Neuronal stem cell (in vitro differentiated cells): ENCODE data around the gene FILIP1L.

Experiments used
- DNase-seq: peaks from one replicate; pipeline ENCODE4 v3.0.0-alpha.2; 2013; ENCODE audit warnings: low spot score
- H2AFZ ChIP-seq: one replicate; pipeline ENCODE4 v1.6.1; 2013; ENCODE audit warnings: mild to moderate bottlenecking, low read length, inconsistent platforms
- H2AK5ac ChIP-seq: 2 replicates; pipeline ENCODE4 v1.6.1; 2013; ENCODE audit warnings: low read depth, mild to moderate bottlenecking, inconsistent platforms, low read length, moderate library complexity, mixed read lengths
- H2BK120ac ChIP-seq: 2 replicates; pipeline ENCODE4 v1.6.1; 2013; ENCODE audit warnings: low read depth, mild to moderate bottlenecking, inconsistent platforms, low read length, moderate library complexity, mixed read lengths
- H2BK12ac ChIP-seq: one replicate; pipeline ENCODE4 v1.6.1; 2013; ENCODE audit warnings: low read length, inconsistent platforms
- H2BK15ac ChIP-seq: 2 replicates; pipeline ENCODE4 v1.6.1; 2013; ENCODE audit warnings: mild to moderate bottlenecking, low read length, inconsistent platforms, mixed read lengths
- H2BK5ac ChIP-seq: one replicate; pipeline ENCODE4 v1.6.1; 2013; ENCODE audit warnings: inconsistent platforms, mild to moderate bottlenecking, low read length, moderate library complexity
- H3K14ac ChIP-seq: one replicate; pipeline ENCODE4 v1.6.1; 2013; ENCODE audit warnings: low read length, inconsistent platforms
- H3K18ac ChIP-seq: 2 replicates; pipeline ENCODE4 v1.6.1; 2013; ENCODE audit warnings: low read length, inconsistent platforms
- H3K23ac ChIP-seq: 2 replicates; pipeline ENCODE4 v1.6.1; 2013; ENCODE audit warnings: low read depth, mild to moderate bottlenecking, mixed read lengths, low read length, inconsistent platforms; ENCODE audit not compliant: poor library complexity
- H3K27ac ChIP-seq: replicated peaks from 3 replicates; pipeline ENCODE4 v1.5.1; 2013; ENCODE audit warnings: low read length, inconsistent platforms
- H3K27me3 ChIP-seq, 3 experiments: 2 replicates each; pipeline ENCODE4 v1.6.1; 2013; ENCODE audit warnings: low read length in 3 of 3, mild to moderate bottlenecking in 2 of 3, inconsistent platforms in 1 of 3, low read depth in 1 of 3, mixed read lengths in 1 of 3, moderate library complexity in 1 of 3; ENCODE audit not compliant: control insufficient read depth in 3 of 3, insufficient read depth in 3 of 3
- H3K36me3 ChIP-seq, 2 donors: replicated peaks in 1 of 2; 2 replicates each; pipeline ENCODE4 v1.6.1; 2013; ENCODE audit warnings: low read length in 2 of 2; ENCODE audit not compliant: control insufficient read depth in 2 of 2, insufficient read depth in 2 of 2
- H3K4ac ChIP-seq: 2 replicates; pipeline ENCODE4 v1.6.1; 2013; ENCODE audit warnings: inconsistent platforms, mild to moderate bottlenecking, low read length, moderate library complexity
- H3K4me1 ChIP-seq, 2 donors: 1 replicate in 1 of 2; 2 replicates in 1 of 2; pipeline ENCODE4 v1.6.1; 2013; ENCODE audit warnings: low read length in 2 of 2, low read depth in 1 of 2; ENCODE audit not compliant: control insufficient read depth in 2 of 2, insufficient read depth in 1 of 2
- H3K4me2 ChIP-seq: one replicate; pipeline ENCODE4 v1.6.1; 2013; ENCODE audit warnings: mild to moderate bottlenecking, low read length, inconsistent platforms; ENCODE audit not compliant: insufficient read depth, poor library complexity, severe bottlenecking
- H3K4me3 ChIP-seq, 2 donors: 2 replicates each; pipeline ENCODE4 v1.5.1; 2013; ENCODE audit warnings: low read length in 2 of 2, mild to moderate bottlenecking in 2 of 2, inconsistent platforms in 1 of 2, moderate library complexity in 1 of 2
- H3K79me1 ChIP-seq: one replicate; pipeline ENCODE4 v1.6.1; 2013; ENCODE audit warnings: low read depth, mild to moderate bottlenecking, inconsistent platforms, low read length, moderate library complexity
- H3K9ac ChIP-seq: one replicate; pipeline ENCODE4 v1.6.1; 2013; ENCODE audit warnings: mild to moderate bottlenecking, low read depth, low read length, inconsistent platforms; ENCODE audit not compliant: poor library complexity
- H3K9me3 ChIP-seq, 2 donors: replicated peaks in 1 of 2; 2 replicates each; pipeline versions ENCODE3 to v1.6.1; 2013; ENCODE audit warnings: low read length in 2 of 2, mild to moderate bottlenecking in 2 of 2, inconsistent platforms in 1 of 2, low read depth in 1 of 2, mixed read lengths in 1 of 2, moderate library complexity in 1 of 2; ENCODE audit not compliant: control insufficient read depth in 2 of 2, insufficient read depth in 1 of 2
- H4K8ac ChIP-seq: one replicate; pipeline ENCODE4 v1.6.1; 2013; ENCODE audit warnings: low read depth, mild to moderate bottlenecking, inconsistent platforms, low read length, moderate library complexity
- H4K91ac ChIP-seq: one replicate; pipeline ENCODE4 v1.6.1; 2013; ENCODE audit warnings: low read length, low read depth, mild to moderate bottlenecking, inconsistent platforms; ENCODE audit not compliant: poor library complexity
- WGBS, 2 donors: extraction: QIAGEN DNeasy Blood & Tissue Kit; methylation state at CpG; one replicate each; pipeline ENCODE4 v1.1.7; 2013; ENCODE audit warnings: missing lambda C conversion rate in 2 of 2, mixed read lengths in 1 of 2; ENCODE audit not compliant: insufficient read length in 2 of 2, insufficient replicate concordance in 1 of 2; ENCODE audit errors: extremely low coverage in 2 of 2; 5-methylcytosine and 5-hydroxymethylcytosine counted together

The FILIP1L gene

DNA sequence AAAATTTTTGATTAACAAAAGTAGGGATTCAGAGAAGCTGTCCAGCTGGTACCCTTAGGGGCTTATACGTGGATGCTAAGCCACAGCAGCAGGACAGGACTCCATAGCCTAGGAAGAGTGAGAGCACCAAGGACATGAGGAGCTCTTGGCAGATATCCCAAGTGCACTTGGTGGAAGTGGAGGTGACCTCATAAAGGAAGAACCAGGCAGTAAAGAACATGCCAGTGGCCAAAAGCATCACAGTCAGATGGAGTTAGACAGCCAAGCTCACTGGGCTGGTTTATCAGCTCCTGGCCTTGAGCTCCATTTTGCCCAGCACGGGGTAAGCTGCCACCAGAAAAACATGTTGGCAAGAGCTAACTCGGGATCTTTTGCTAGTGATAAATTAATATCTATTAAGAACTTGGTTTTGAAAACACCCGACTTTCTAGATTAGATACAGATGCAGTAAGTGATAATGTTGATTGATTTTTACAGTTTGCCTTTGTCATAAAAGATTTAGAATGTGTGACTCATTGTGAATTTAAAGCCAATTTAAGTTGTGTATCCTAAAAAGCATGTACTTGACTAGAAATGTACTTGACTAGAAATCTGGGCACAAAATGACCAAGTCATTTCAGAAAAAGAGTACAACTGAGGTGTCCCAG lies 188.6 kb downstream of the FILIP1L start:
- H3K9ac ChIP-seq = no peak overlapping the region
- H4K91ac ChIP-seq = no peak overlapping the region
- H3K23ac ChIP-seq = no peak overlapping the region
- H3K9me3 ChIP-seq = no peaks in the 10 kb centered on the region
- H3K79me1 ChIP-seq = peaks cover 2% of the 10 kb centered on the region
- WGBS, 2 donors = no CpG with 5 or more reads among the region's 4 CpGs
- no peak overlapping the region for H2BK120ac ChIP-seq
- H3K14ac ChIP-seq = no peak overlapping the region
- no peak overlapping the region for H2AK5ac ChIP-seq
- no peak overlapping the region for H3K4me3 ChIP-seq
- no peak overlapping the region for H3K27ac ChIP-seq
- no peak overlapping the region for H4K8ac ChIP-seq
- H3K4ac ChIP-seq = no peak overlapping the region
- H3K4me2 ChIP-seq = no peak overlapping the region
- no peak overlapping the region for H3K18ac ChIP-seq
- H3K4me1 ChIP-seq = peaks cover 23 to 28% of the 10 kb centered on the region in 2 donors
- no peaks in the 10 kb centered on the region for H3K36me3 ChIP-seq
- no peak for DNase-seq
- H2BK5ac ChIP-seq = no peak overlapping the region
- H2BK12ac ChIP-seq = no peak overlapping the region
- H2AFZ ChIP-seq = no peak overlapping the region
- no peak overlapping the region for H2BK15ac ChIP-seq
- no peaks in the 10 kb centered on the region for H3K27me3 ChIP-seq

DNA sequence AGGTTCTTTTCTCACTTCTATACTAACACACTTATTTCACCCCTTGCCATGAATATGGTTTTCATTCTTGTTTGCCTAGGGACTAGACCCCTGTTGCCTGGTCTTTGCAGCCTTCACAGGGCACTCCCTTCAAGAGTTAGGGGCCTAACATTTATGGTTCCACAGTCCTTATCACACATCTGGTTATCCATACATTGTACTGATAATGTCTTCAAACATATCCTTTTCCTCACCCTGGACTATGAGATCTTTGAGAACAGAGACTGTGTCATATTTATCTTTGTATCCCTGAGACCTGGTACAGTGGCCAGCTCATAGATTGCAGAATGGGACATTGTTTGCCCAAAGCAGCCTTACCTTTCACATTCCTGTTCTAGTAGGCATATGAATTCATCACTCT lies 190.4 kb downstream of the FILIP1L start:
- no peak overlapping the region for H3K4me3 ChIP-seq
- H2BK5ac ChIP-seq = no peak overlapping the region
- no peak overlapping the region for H3K23ac ChIP-seq
- H3K9me3 ChIP-seq = no peaks in the 10 kb centered on the region
- DNase-seq = no peak
- no peak overlapping the region for H3K4ac ChIP-seq
- H2BK120ac ChIP-seq = no peak overlapping the region
- no peaks in the 10 kb centered on the region for H3K79me1 ChIP-seq
- H3K4me2 ChIP-seq = no peak overlapping the region
- no peak overlapping the region for H3K27ac ChIP-seq
- peaks cover 18 to 25% of the 10 kb centered on the region in 2 donors for H3K4me1 ChIP-seq
- H2BK12ac ChIP-seq = no peak overlapping the region
- H3K9ac ChIP-seq = no peak overlapping the region
- no peaks in the 10 kb centered on the region for H3K36me3 ChIP-seq
- H3K27me3 ChIP-seq = no peaks in the 10 kb centered on the region
- no peak overlapping the region for H2AFZ ChIP-seq
- no peak overlapping the region for H2AK5ac ChIP-seq
- no peak overlapping the region for H2BK15ac ChIP-seq
- H3K14ac ChIP-seq = no peak overlapping the region
- H4K8ac ChIP-seq = no peak overlapping the region
- H3K18ac ChIP-seq = no peak overlapping the region
- no peak overlapping the region for H4K91ac ChIP-seq

- WGBS, 2 donors = no CpG with 5 or more reads among the region's 1 CpG
- Histone ChIP-seq H3K4me2 (no peak overlapping the region), H3K27me3 (no peaks in the 10 kb centered on the region), H3K4me1 (peaks cover 10 to 12% of the 10 kb centered on the region in 2 donors), H2AK5ac (no peak overlapping the region), H3K4ac (no peak overlapping the region), H2AFZ (no peak overlapping the region), H4K8ac (no peak overlapping the region), H3K4me3 (no peak overlapping the region), H3K23ac (no peak overlapping the region), H3K14ac (no peak overlapping the region), H3K9ac (no peak overlapping the region), H3K27ac (no peak overlapping the region), H3K79me1 (no peaks in the 10 kb centered on the region), H3K18ac (no peak overlapping the region), H2BK120ac (no peak overlapping the region), H3K36me3 (no peaks in the 10 kb centered on the region), H2BK5ac (no peak overlapping the region), H3K9me3 (no peaks in the 10 kb centered on the region), H2BK12ac (no peak overlapping the region), H4K91ac (no peak overlapping the region), H2BK15ac (no peak overlapping the region)
- no peak for DNase-seq
Measured at GRCh38 chr3:99921986-99922385, 192.3 kb downstream of the FILIP1L start.

- H2BK5ac ChIP-seq = no peak overlapping the region
- no peak overlapping the region for H4K8ac ChIP-seq
- H3K4me2 ChIP-seq = no peak overlapping the region
- no peak overlapping the region for H4K91ac ChIP-seq
- no peaks in the 10 kb centered on the region for H3K27me3 ChIP-seq
- peaks cover 8 to 12% of the 10 kb centered on the region in 2 donors for H3K4me1 ChIP-seq
- H3K18ac ChIP-seq = no peak overlapping the region
- no peak overlapping the region for H3K23ac ChIP-seq
- no peaks in the 10 kb centered on the region for H3K9me3 ChIP-seq
- no peaks in the 10 kb centered on the region for H3K36me3 ChIP-seq
- H2BK12ac ChIP-seq = no peak overlapping the region
- no peak overlapping the region for H3K4me3 ChIP-seq
- H3K4ac ChIP-seq = no peak overlapping the region
- no peak overlapping the region for H2AFZ ChIP-seq
- no peak overlapping the region for H2BK15ac ChIP-seq
- no CpG with 5 or more reads among the region's 1 CpG for WGBS, 2 donors
- no peak overlapping the region for H2BK120ac ChIP-seq
- no peak overlapping the region for H3K14ac ChIP-seq
- no peak overlapping the region for H2AK5ac ChIP-seq
- no peak overlapping the region for H3K9ac ChIP-seq
- DNase-seq = no peak
- no peaks in the 10 kb centered on the region for H3K79me1 ChIP-seq
- H3K27ac ChIP-seq = no peak overlapping the region
Measured at GRCh38 chr3:99921377-99921695, 193.0 kb downstream of the FILIP1L start.
